SK-N-SH (cell line): ENCODE results near the gene LPAR1. TPM values are rescaled to one million over a fixed set of nuclear protein-coding genes. Genes with fewer than 3 reads are reported as not detected.

ENCODE experiments used
- CTCF ChIA-PET: fragments of 300-600, 350-600 bp; formaldehyde crosslinking; extraction: SDS; loops from one replicate; lab custom pipeline; 2021; lab: Yijun Ruan, JAX
- POLR2A ChIA-PET: fragments of 350-600 bp; sonication (Branson Sonifier 250); formaldehyde crosslinking; extraction: SDS; loops from one replicate; lab custom pipeline; 2020; ENCODE audit warnings: antibody characterized with exemption, inconsistent platforms; lab: Yijun Ruan, JAX
- DNase-seq: peaks from one replicate; pipeline ENCODE4 v3.0.0; 2012
- H2AFZ ChIP-seq: fragments of 200-600 bp; sonication (generic); 2 replicates; pipeline ENCODE4 v1.8.1; 2016; ENCODE audit warnings: antibody characterized with exemption, mild to moderate bottlenecking, low read depth
- H3F3A ChIP-seq: fragments of 200-600 bp; sonication (generic); replicated peaks from 2 replicates; pipeline ENCODE3; 2016; ENCODE audit warnings: antibody characterized with exemption, mild to moderate bottlenecking; ENCODE audit not compliant: insufficient read depth
- H3K27ac ChIP-seq, 2 experiments: fragments of 200-500 bp in 1 of 2; fragments of 200-600 bp in 1 of 2; sonication (Bioruptor generic) in 1 of 2; sonication (generic), shearing (Covaris generic) in 1 of 2; 2 replicates each; pipeline versions ENCODE4 v1.5.1 to v1.6.1; 2014 to 2016; ENCODE audit warnings: low read depth in 2 of 2, inconsistent platforms in 1 of 2, low read length in 1 of 2, mild to moderate bottlenecking in 1 of 2, mixed read lengths in 1 of 2
- H3K27me3 ChIP-seq: fragments of 200-600 bp; sonication (generic), shearing (Covaris generic); 2 replicates; pipeline ENCODE4 v1.6.1; 2016; ENCODE audit warnings: mixed run types; ENCODE audit not compliant: insufficient read depth
- H3K36me3 ChIP-seq, 2 experiments: fragments of 200-500 bp in 1 of 2; fragments of 200-600 bp in 1 of 2; sonication (Bioruptor generic) in 1 of 2; sonication (generic) in 1 of 2; replicated peaks in 1 of 2; 2 replicates each; pipeline versions ENCODE3 to v1.5.1; 2014 to 2016; ENCODE audit warnings: low read length in 1 of 2, mild to moderate bottlenecking in 1 of 2; ENCODE audit not compliant: insufficient read depth in 2 of 2, control insufficient read depth in 1 of 2
- H3K4me1 ChIP-seq, 2 experiments: fragments of 200-500 bp in 1 of 2; fragments of 200-600 bp in 1 of 2; sonication (Bioruptor generic) in 1 of 2; sonication (generic), shearing (Covaris generic) in 1 of 2; 2 replicates each; pipeline versions ENCODE4 v1.5.1 to v1.6.1; 2014 to 2016; ENCODE audit warnings: low read depth in 1 of 2, low read length in 1 of 2, mixed run types in 1 of 2; ENCODE audit not compliant: insufficient read depth in 2 of 2, control insufficient read depth in 1 of 2
- H3K4me2 ChIP-seq: fragments of 200-600 bp; sonication (generic), shearing (Covaris generic); 2 replicates; pipeline ENCODE4 v1.6.1; 2017; ENCODE audit warnings: mixed run types
- H3K4me3 ChIP-seq, 2 experiments: fragments of 200-500 bp in 1 of 2; fragments of 200-600 bp in 1 of 2; sonication (Bioruptor generic) in 1 of 2; sonication (generic), shearing (Covaris generic) in 1 of 2; 2 replicates each; pipeline versions ENCODE4 v1.5.1 to v1.8.1; 2014 to 2016; ENCODE audit warnings: low read depth in 2 of 2, inconsistent platforms in 1 of 2, low read length in 1 of 2, mild to moderate bottlenecking in 1 of 2, mixed read lengths in 1 of 2, moderate library complexity in 1 of 2
- H3K79me2 ChIP-seq: fragments of 200-600 bp; sonication (generic); 2 replicates; pipeline ENCODE4 v1.8.1; 2017; ENCODE audit warnings: mild to moderate bottlenecking; ENCODE audit not compliant: insufficient read depth
- H3K9ac ChIP-seq: fragments of 200-600 bp; sonication (generic); 2 replicates; pipeline ENCODE4 v1.6.1; 2017; ENCODE audit warnings: mixed run types
- H3K9me2 ChIP-seq: fragments of 200-600 bp; sonication (generic); 2 replicates; pipeline ENCODE4 v1.6.1; 2017; ENCODE audit warnings: mixed run types
- H3K9me3 ChIP-seq: fragments of 200-600 bp; sonication (generic); 2 replicates; pipeline ENCODE4 v1.6.1; 2017; ENCODE audit warnings: mixed run types, mild to moderate bottlenecking, moderate library complexity
- H4K20me1 ChIP-seq: fragments of 200-600 bp; sonication (generic); 2 replicates; pipeline ENCODE4 v1.6.1; 2017; ENCODE audit warnings: mild to moderate bottlenecking, mixed run types; ENCODE audit not compliant: insufficient read depth
- EZH2phosphoT487 ChIP-seq: fragments of 200-600 bp; sonication (generic); IDR thresholded peaks from 2 replicates; pipeline ENCODE4 v1.6.1; 2017; ENCODE audit warnings: low read depth, mixed run types, mild to moderate bottlenecking, antibody characterized with exemption, moderate library complexity, borderline replicate concordance
- GABPA ChIP-seq: IDR thresholded peaks from 2 replicates; pipeline ENCODE4 v1.4.0; 2012; ENCODE audit warnings: low read depth, mild to moderate bottlenecking
- MXI1 ChIP-seq: IDR thresholded peaks from 2 replicates; pipeline ENCODE4 v1.6.1; 2012; ENCODE audit warnings: mild to moderate bottlenecking, low read depth, low read length, improper control_type of control experiment
- RAD21 ChIP-seq: IDR thresholded peaks from 2 replicates; pipeline ENCODE4 v1.6.1; 2012; ENCODE audit warnings: mild to moderate bottlenecking, low read length
- RCOR1 ChIP-seq: fragments of 150-350 bp; IDR thresholded peaks from 2 replicates; pipeline ENCODE4 v1.6.1; 2017; ENCODE audit warnings: antibody characterized with exemption, low read length
- REST ChIP-seq: IDR thresholded peaks from 2 replicates; pipeline ENCODE4 v1.6.1; 2012; ENCODE audit warnings: mild to moderate bottlenecking, low read depth, low read length, moderate library complexity
- RFX5 ChIP-seq: IDR thresholded peaks from 2 replicates; pipeline ENCODE4 v1.6.1; 2012; ENCODE audit warnings: mild to moderate bottlenecking, improper control_type of control experiment, low read length
- SMC3 ChIP-seq: IDR thresholded peaks from 2 replicates; pipeline ENCODE4 v1.6.1; 2012; ENCODE audit warnings: low read depth, low read length, improper control_type of control experiment
- TEAD4 ChIP-seq: IDR thresholded peaks from 2 replicates; pipeline ENCODE4 v1.4.0; 2012; ENCODE audit warnings: mild to moderate bottlenecking, borderline replicate concordance; ENCODE audit not compliant: insufficient read depth
- YY1 ChIP-seq: IDR thresholded peaks from 2 replicates; pipeline ENCODE4 v1.4.0; 2012; ENCODE audit warnings: low read depth, mild to moderate bottlenecking
- WGBS: methylation state at CpG from one replicate; pipeline ENCODE4 v1.1.6; 2017; ENCODE audit warnings: low lambda C conversion rate; 5-methylcytosine and 5-hydroxymethylcytosine counted together
- polyA plus RNA-seq, 3 experiments: library from polyadenylated mRNA; depleted of rRNA; stranded (reverse); fragments of >200 nt; gene quantifications; 2 replicates each; pipeline ENCODE4 v1.2.3, GENCODE V29; 2012
- TF ChIP-seq, protein P1 (sequence below): IDR thresholded peaks from 2 replicates; pipeline ENCODE4 v1.4.0; 2012; ENCODE audit warnings: low read depth
- TF ChIP-seq, protein P2 (sequence below): IDR thresholded peaks from 2 replicates; pipeline ENCODE4; 2012

Gene LPAR1
- polyA plus RNA-seq, 1 of the 3 experiments (the other 2 are of a cell fraction) = 9.4 TPM

GRCh38 chr9:110846215-110846614 is 192.1 kb downstream of the LPAR1 start (continued):
- TF ChIP-seq EZH2phosphoT487 (no peak), TEAD4 (no peak), MXI1 (no peak), GABPA (no peak), RFX5 (no peak), YY1 (no peak)
- TF ChIP-seq, protein P1, sequence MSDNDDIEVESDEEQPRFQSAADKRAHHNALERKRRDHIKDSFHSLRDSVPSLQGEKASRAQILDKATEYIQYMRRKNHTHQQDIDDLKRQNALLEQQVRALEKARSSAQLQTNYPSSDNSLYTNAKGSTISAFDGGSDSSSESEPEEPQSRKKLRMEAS = no peak

GRCh38 chr9:110844121-110844520 is 194.1 kb downstream of the LPAR1 start:
- Histone ChIP-seq H3K9ac (no peak overlapping the region), H3K79me2 (no peaks in the 10 kb centered on the region), H3K4me1 (no peaks in the 10 kb centered on the region; a peak in 2 of 4 replicates), H3K4me2 (no peak overlapping the region), H3K27ac (no peak overlapping the region), H3F3A (peaks cover 7% of the 10 kb centered on the region), H4K20me1 (no peaks in the 10 kb centered on the region), H2AFZ (no peak overlapping the region), H3K9me3 (no peaks in the 10 kb centered on the region), H3K9me2 (no peaks in the 10 kb centered on the region), H3K27me3 (no peaks in the 10 kb centered on the region), H3K36me3 (no peaks in the 10 kb centered on the region), H3K4me3 (no peak overlapping the region)
- ChIA-PET CTCF (no interaction called here), POLR2A (no interaction called here)
- TF ChIP-seq RAD21 = no peak
- TF ChIP-seq SMC3 = no peak
- TF ChIP-seq REST = no peak
- TF ChIP-seq, protein P2, sequence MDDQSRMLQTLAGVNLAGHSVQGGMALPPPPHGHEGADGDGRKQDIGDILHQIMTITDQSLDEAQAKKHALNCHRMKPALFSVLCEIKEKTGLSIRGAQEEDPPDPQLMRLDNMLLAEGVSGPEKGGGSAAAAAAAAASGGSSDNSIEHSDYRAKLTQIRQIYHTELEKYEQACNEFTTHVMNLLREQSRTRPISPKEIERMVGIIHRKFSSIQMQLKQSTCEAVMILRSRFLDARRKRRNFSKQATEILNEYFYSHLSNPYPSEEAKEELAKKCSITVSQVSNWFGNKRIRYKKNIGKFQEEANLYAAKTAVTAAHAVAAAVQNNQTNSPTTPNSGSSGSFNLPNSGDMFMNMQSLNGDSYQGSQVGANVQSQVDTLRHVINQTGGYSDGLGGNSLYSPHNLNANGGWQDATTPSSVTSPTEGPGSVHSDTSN = no peak
- no peak for TF ChIP-seq RCOR1
- DNase-seq = no peak
- WGBS = 83% methylated on average over 1 of the region's 1 CpG
